Measurements from ENCODE around the gene PLOD1. TPM values are rescaled to one million over a fixed set of nuclear protein-coding genes. Genes with fewer than 3 reads are reported as not detected.

Gene PLOD1
- total RNA-seq, 5 donors from 2014 or later (not counting 1 experiment from before 2014, with no cell fraction given), result 2.6 to 6.9 (median 4.6) TPM

DNA sequence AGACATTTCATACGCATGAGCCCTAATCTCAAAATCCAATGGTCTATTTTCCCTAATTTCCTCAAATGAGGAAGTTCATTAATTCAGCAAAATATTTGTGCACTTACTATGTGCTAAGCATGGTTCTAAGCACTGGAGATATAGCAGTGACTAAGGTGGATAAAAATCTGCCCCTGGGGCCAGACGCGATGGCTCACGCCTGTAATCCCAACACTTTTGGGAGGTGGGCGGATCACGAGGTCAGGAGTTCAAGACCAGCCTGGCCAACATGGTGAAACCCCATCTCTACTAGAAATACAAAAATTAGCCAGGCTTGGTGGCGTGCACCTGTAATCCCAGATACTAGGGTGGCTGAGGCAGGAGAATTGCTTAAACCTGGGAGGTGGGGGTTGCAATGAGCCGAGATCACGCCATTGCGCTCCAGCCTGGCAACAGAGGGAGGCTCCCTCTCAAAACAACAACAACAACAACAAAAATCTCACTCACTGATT, 80.5 kb downstream of the PLOD1 start:
- ChIA-PET CTCF (no interaction called here), POLR2A (no interaction called here)
- H3K4me3 ChIP-seq (ENCODE audit: control insufficient read depth in 1 of 2, extremely low read depth in 1 of 2, low read length in 1 of 2), result no peak overlapping the region
- Mint-ChIP-seq H3K36me3 (peaks cover 13% of the 10 kb centered on the region), H3K27ac (peak overlapping the region in 1 of 2 donors; percentile 37), H3K9me3 (no peaks in the 10 kb centered on the region), H3K4me1 (peaks cover 4 to 18% (median 14%) of the 10 kb centered on the region in 3 donors), H3K4me3 (no peak overlapping the region), H3K27me3 (no peaks in the 10 kb centered on the region)
- ATAC-seq (replicated peaks in 1 of 4) (no peak), DNase-seq (no peak)
- no peaks in the 10 kb centered on the region for H3K27me3 ChIP-seq (replicated peaks in 1 of 2; ENCODE audit: control insufficient read depth in 2 of 2, extremely low read depth in 1 of 2, insufficient read depth in 2 of 2, low read length in 1 of 2)
- H3K4me1 ChIP-seq (ENCODE audit: control insufficient read depth in 1 of 2, extremely low read depth in 1 of 2, insufficient read depth in 2 of 2, low read length in 2 of 2), result peaks cover under 1 to 11% of the 10 kb centered on the region in 2 experiments
- H3K36me3 ChIP-seq (ENCODE audit: control insufficient read depth in 2 of 2, extremely low read depth in 1 of 2, insufficient read depth in 1 of 2, low read length in 1 of 2), result peaks cover 0 to 30% of the 10 kb centered on the region in 2 donors
- H3K27ac ChIP-seq (ENCODE audit: low read length), result no peak overlapping the region
- no CpG with 5 or more reads among the region's 10 CpGs for WGBS (ENCODE audit: insufficient coverage)
- H3K9me3 ChIP-seq, result no peaks in the 10 kb centered on the region

DNA sequence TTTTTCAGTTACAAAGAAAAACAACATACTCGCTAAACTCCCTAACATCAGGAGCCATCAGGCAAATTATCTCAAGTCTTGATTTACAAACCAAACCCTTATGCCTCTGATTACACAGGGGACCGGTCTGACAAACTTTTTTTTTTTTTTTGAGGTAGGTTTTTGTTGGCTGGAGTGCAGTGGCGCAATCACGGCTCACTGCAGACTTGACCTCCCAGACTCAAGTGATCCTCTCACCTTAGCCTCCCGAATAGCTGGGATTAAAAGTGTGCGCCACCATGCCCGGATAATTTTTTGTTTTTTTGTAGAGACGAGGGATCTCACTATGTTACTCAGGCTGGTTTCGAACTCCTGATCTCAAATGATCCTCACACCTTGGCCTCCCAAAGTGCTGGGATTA, 81.0 kb downstream of the PLOD1 start:
- POLR2A ChIA-PET, result no interaction called here
- Mint-ChIP-seq H3K4me1 (peaks cover 7 to 22% (median 17%) of the 10 kb centered on the region in 3 donors), H3K9me3 (no peaks in the 10 kb centered on the region), H3K36me3 (peaks cover 13% of the 10 kb centered on the region), H3K27ac (no peak overlapping the region), H3K27me3 (no peaks in the 10 kb centered on the region), H3K4me3 (no peak overlapping the region)
- no peak for ATAC-seq (replicated peaks in 1 of 4)
- DNase-seq, result no peak
- Histone ChIP-seq H3K9me3 (no peaks in the 10 kb centered on the region), H3K36me3 (ENCODE audit: control insufficient read depth in 2 of 2, extremely low read depth in 1 of 2, insufficient read depth in 1 of 2, low read length in 1 of 2) (peaks cover 0 to 25% of the 10 kb centered on the region in 2 donors), H3K4me1 (ENCODE audit: control insufficient read depth in 1 of 2, extremely low read depth in 1 of 2, insufficient read depth in 2 of 2, low read length in 2 of 2) (peaks cover 5 to 15% of the 10 kb centered on the region in 2 experiments), H3K27ac (ENCODE audit: low read length) (no peak overlapping the region), H3K27me3 (replicated peaks in 1 of 2; ENCODE audit: control insufficient read depth in 2 of 2, extremely low read depth in 1 of 2, insufficient read depth in 2 of 2, low read length in 1 of 2) (no peaks in the 10 kb centered on the region), H3K4me3 (ENCODE audit: control insufficient read depth in 1 of 2, extremely low read depth in 1 of 2, low read length in 1 of 2) (no peak overlapping the region)
- WGBS (ENCODE audit: insufficient coverage), result no CpG with 5 or more reads among the region's 9 CpGs
- CTCF ChIA-PET, result interaction anchor here in 1 of 2 donors (0.6 kb wide), 1 partner anchor 19 kb away, joined by 4 read pairs; no protein-coding TSS in a partner anchor

DNA sequence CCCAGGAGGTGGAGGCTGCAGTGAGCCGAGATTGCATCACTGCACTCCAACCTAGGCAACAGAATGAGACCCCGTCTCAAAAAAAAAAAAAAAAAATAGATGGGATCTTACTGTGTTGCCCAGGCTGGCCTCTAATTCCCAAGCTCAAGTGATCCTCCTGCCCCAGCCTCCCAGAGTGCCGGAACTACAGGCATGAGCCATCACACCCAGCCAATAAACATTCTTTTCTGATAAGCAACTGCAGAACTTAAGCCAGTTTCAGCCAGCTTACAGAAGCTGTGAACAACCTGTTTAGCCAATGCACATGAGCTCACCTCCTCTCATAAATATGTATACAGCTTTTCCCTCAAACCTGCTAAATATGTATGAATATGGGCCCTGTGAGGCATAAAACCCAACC, 81.7 kb downstream of the PLOD1 start:
- Mint-ChIP-seq H3K4me1 (peaks cover 7 to 22% (median 22%) of the 10 kb centered on the region in 3 donors), H3K27me3 (no peaks in the 10 kb centered on the region), H3K36me3 (peaks cover 13% of the 10 kb centered on the region), H3K4me3 (no peak overlapping the region), H3K27ac (peak overlapping the region in 1 of 2 donors; percentile 48), H3K9me3 (no peaks in the 10 kb centered on the region)
- WGBS (ENCODE audit: insufficient coverage), result no CpG with 5 or more reads among the region's 3 CpGs
- Histone ChIP-seq H3K27me3 (replicated peaks in 1 of 2; ENCODE audit: control insufficient read depth in 2 of 2, extremely low read depth in 1 of 2, insufficient read depth in 2 of 2, low read length in 1 of 2) (no peaks in the 10 kb centered on the region), H3K4me3 (ENCODE audit: control insufficient read depth in 1 of 2, extremely low read depth in 1 of 2, low read length in 1 of 2) (no peak overlapping the region), H3K27ac (ENCODE audit: low read length) (no peak overlapping the region), H3K36me3 (ENCODE audit: control insufficient read depth in 2 of 2, extremely low read depth in 1 of 2, insufficient read depth in 1 of 2, low read length in 1 of 2) (peaks cover 0 to 19% of the 10 kb centered on the region in 2 donors), H3K4me1 (ENCODE audit: control insufficient read depth in 1 of 2, extremely low read depth in 1 of 2, insufficient read depth in 2 of 2, low read length in 2 of 2) (peaks cover 5 to 20% of the 10 kb centered on the region in 2 experiments), H3K9me3 (no peaks in the 10 kb centered on the region)
- ATAC-seq (replicated peaks in 1 of 4) (no peak), DNase-seq (no peak)
- ChIA-PET POLR2A (interaction anchor here in 1 of 2 donors (0.7 kb wide), 1 partner anchor 21 kb away, joined by 8 read pairs; no protein-coding TSS in a partner anchor), CTCF (interaction anchor here (0.6 kb wide), 2 partner anchors 18 to 278 kb away, joined by 3 to 4 read pairs; no protein-coding TSS in a partner anchor)

DNA sequence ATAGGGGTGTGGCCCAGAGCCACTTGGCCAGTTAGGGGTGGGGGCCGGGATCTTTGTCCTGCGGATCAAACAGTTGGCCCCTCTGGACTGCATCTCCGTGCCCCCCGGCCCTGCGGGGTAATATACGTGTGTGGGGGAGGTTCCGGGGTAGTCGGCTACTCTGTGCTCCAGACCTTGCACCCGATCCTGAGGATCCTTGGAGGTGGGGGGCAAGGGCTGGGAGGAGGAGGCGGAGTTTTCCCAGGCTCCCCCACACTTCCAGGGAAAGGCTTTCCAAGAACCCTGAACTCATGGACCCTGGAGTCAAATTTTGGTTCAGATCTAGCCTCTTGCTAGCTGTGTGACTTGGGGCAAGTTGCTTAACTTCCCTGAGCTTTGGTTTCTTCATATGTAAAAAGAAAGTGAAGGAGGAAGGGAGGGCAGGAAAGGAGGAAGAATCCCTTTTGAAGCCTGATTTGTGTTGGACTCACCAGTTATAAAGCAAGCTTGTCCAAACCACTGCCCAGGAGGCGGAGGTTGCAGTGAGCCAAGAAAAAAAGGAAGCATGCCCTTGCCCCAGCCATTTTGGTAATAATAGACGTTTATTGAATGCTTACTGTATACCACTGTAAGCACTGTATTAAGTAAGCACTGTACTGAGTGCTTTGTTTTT, 85.5 kb downstream of the PLOD1 start:
- WGBS (ENCODE audit: insufficient coverage), result 0% methylated on average over 2 of the region's 12 CpGs
- Histone ChIP-seq H3K9me3 (no peaks in the 10 kb centered on the region), H3K27ac (ENCODE audit: low read length) (peak overlapping the region; percentile 57), H3K27me3 (replicated peaks in 1 of 2; ENCODE audit: control insufficient read depth in 2 of 2, extremely low read depth in 1 of 2, insufficient read depth in 2 of 2, low read length in 1 of 2) (no peaks in the 10 kb centered on the region), H3K4me3 (ENCODE audit: control insufficient read depth in 1 of 2, extremely low read depth in 1 of 2, low read length in 1 of 2) (peak overlapping the region; percentile 75 to 92), H3K4me1 (ENCODE audit: control insufficient read depth in 1 of 2, extremely low read depth in 1 of 2, insufficient read depth in 2 of 2, low read length in 2 of 2) (peaks cover 5 to 30% of the 10 kb centered on the region in 2 experiments), H3K36me3 (ENCODE audit: control insufficient read depth in 2 of 2, extremely low read depth in 1 of 2, insufficient read depth in 1 of 2, low read length in 1 of 2) (peaks cover 6 to 14% of the 10 kb centered on the region in 2 donors)
- Mint-ChIP-seq H3K4me3 (peak overlapping the region; percentile 84 to 90 (median 85)), H3K4me1 (peaks cover 7 to 18% (median 13%) of the 10 kb centered on the region in 3 donors), H3K36me3 (peaks cover 14% of the 10 kb centered on the region), H3K27ac (peak overlapping the region; percentile 49 to 87), H3K9me3 (no peaks in the 10 kb centered on the region), H3K27me3 (no peaks in the 10 kb centered on the region)
- peak in 2 of 4 experiments; percentile 1 to 3 for ATAC-seq (replicated peaks in 1 of 4)
- CTCF ChIA-PET, result no interaction called here
- POLR2A ChIA-PET, result interaction anchor here in 1 of 2 donors (0.6 to 1.9 kb wide), 4 partner anchors 58 to 112 kb away, joined by 3 to 26 read pairs (median 8); no protein-coding TSS in a partner anchor
- peak in 4 of 35 experiments; percentile 6 to 21 (median 12) for DNase-seq

DNA sequence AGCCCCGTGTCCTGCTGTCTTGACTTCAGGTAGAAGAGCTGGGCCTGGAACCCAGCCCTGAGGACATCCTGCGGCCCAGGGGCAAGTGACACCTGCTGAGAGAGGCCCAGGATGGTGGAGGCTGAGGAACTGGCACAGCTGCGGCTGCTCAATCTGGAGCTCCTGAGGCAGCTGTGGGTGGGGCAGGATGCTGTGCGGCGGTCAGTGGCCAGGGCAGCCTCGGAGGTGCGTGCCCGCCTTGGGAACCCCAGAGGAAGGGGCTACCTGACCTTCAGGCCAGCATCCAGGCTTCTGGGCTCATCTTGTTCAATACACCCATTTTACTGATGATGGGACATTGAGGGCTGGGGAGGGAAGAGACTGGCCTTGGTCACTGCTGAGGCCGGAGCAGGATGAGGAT, 87.1 kb downstream of the PLOD1 start:
- no peaks in the 10 kb centered on the region for H3K27me3 Mint-ChIP-seq
- DNase-seq, result no peak
- H3K27ac ChIP-seq (ENCODE audit: low read length), result no peak overlapping the region
- peaks cover 14 to 20% of the 10 kb centered on the region in 2 donors for H3K36me3 ChIP-seq (ENCODE audit: control insufficient read depth in 2 of 2, extremely low read depth in 1 of 2, insufficient read depth in 1 of 2, low read length in 1 of 2)
- whole genome bisulfite sequencing (ENCODE audit: insufficient coverage), result 87% methylated on average over 4 of the region's 9 CpGs
- H3K4me3 Mint-ChIP-seq, result peak overlapping the region in 1 of 3 donors; percentile 9
- H3K4me1 ChIP-seq (ENCODE audit: control insufficient read depth in 1 of 2, extremely low read depth in 1 of 2, insufficient read depth in 2 of 2, low read length in 2 of 2), result peaks cover 5 to 30% of the 10 kb centered on the region in 2 experiments
- H3K27me3 ChIP-seq (replicated peaks in 1 of 2; ENCODE audit: control insufficient read depth in 2 of 2, extremely low read depth in 1 of 2, insufficient read depth in 2 of 2, low read length in 1 of 2), result no peaks in the 10 kb centered on the region
- ChIA-PET CTCF (no interaction called here), POLR2A (no interaction called here)
- H3K36me3 Mint-ChIP-seq, result peaks cover 25% of the 10 kb centered on the region
- no peak for ATAC-seq (replicated peaks in 1 of 4)
- H3K9me3 Mint-ChIP-seq, result no peaks in the 10 kb centered on the region
- peaks cover 7 to 18% (median 13%) of the 10 kb centered on the region in 3 donors for H3K4me1 Mint-ChIP-seq
- no peak overlapping the region for H3K4me3 ChIP-seq (ENCODE audit: control insufficient read depth in 1 of 2, extremely low read depth in 1 of 2, low read length in 1 of 2)
- H3K27ac Mint-ChIP-seq, result no peak overlapping the region
- H3K9me3 ChIP-seq, result no peaks in the 10 kb centered on the region

DNA sequence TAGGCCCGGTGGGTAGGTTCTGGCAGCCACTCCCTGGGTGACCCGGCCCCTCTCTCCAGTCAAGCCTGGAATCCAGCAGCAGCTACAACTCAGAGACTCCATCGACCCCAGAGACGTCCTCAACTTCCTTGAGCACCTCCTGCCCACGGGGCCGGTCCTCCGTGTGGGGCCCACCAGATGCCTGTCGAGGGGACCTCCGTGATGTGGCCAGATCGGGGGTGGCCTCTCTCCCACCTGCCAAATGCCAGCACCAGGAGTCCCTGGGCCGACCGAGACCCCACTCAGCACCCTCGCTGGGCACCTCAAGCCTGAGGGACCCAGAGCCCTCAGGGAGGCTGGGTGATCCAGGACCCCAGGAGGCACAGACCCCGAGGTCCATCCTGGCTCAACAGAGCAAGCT, 87.5 kb downstream of the PLOD1 start:
- H3K27me3 Mint-ChIP-seq, result no peaks in the 10 kb centered on the region
- no peak for DNase-seq
- peaks cover 15 to 22% of the 10 kb centered on the region in 2 donors for H3K36me3 ChIP-seq (ENCODE audit: control insufficient read depth in 2 of 2, extremely low read depth in 1 of 2, insufficient read depth in 1 of 2, low read length in 1 of 2)
- 88% methylated on average over 14 of the region's 14 CpGs for WGBS (ENCODE audit: insufficient coverage)
- H3K27me3 ChIP-seq (replicated peaks in 1 of 2; ENCODE audit: control insufficient read depth in 2 of 2, extremely low read depth in 1 of 2, insufficient read depth in 2 of 2, low read length in 1 of 2), result peaks cover 0 to under 1% of the 10 kb centered on the region in 2 experiments
- H3K4me1 Mint-ChIP-seq, result peaks cover 7 to 18% (median 13%) of the 10 kb centered on the region in 3 donors
- no peak overlapping the region for H3K4me3 Mint-ChIP-seq
- no peak overlapping the region for H3K27ac Mint-ChIP-seq
- H3K9me3 ChIP-seq, result no peaks in the 10 kb centered on the region
- H3K27ac ChIP-seq (ENCODE audit: low read length), result no peak overlapping the region
- ChIA-PET POLR2A (no interaction called here), CTCF (interaction anchor here in 1 of 2 donors (0.7 kb wide), 1 partner anchor 9 kb away, joined by 4 read pairs; no protein-coding TSS in a partner anchor)
- ATAC-seq (replicated peaks in 1 of 4), result no peak
- H3K4me1 ChIP-seq (ENCODE audit: control insufficient read depth in 1 of 2, extremely low read depth in 1 of 2, insufficient read depth in 2 of 2, low read length in 2 of 2), result peaks cover 5 to 30% of the 10 kb centered on the region in 2 experiments
- peaks cover 29% of the 10 kb centered on the region for H3K36me3 Mint-ChIP-seq
- no peaks in the 10 kb centered on the region for H3K9me3 Mint-ChIP-seq
- no peak overlapping the region for H3K4me3 ChIP-seq (ENCODE audit: control insufficient read depth in 1 of 2, extremely low read depth in 1 of 2, low read length in 1 of 2)

All from T-cell (primary cell).